Neuronal stem cell (in vitro differentiated cells): Measurements from ENCODE around the gene LSR.

Experiments used
- DNase-seq: peaks from one replicate; pipeline ENCODE4 v3.0.0-alpha.2; 2013; ENCODE audit warnings: low spot score
- H2AFZ ChIP-seq: one replicate; pipeline ENCODE4 v1.6.1; 2013; ENCODE audit warnings: mild to moderate bottlenecking, low read length, inconsistent platforms
- H2AK5ac ChIP-seq: 2 replicates; pipeline ENCODE4 v1.6.1; 2013; ENCODE audit warnings: low read depth, mild to moderate bottlenecking, inconsistent platforms, low read length, moderate library complexity, mixed read lengths
- H2BK120ac ChIP-seq: 2 replicates; pipeline ENCODE4 v1.6.1; 2013; ENCODE audit warnings: low read depth, mild to moderate bottlenecking, inconsistent platforms, low read length, moderate library complexity, mixed read lengths
- H2BK12ac ChIP-seq: one replicate; pipeline ENCODE4 v1.6.1; 2013; ENCODE audit warnings: low read length, inconsistent platforms
- H2BK15ac ChIP-seq: 2 replicates; pipeline ENCODE4 v1.6.1; 2013; ENCODE audit warnings: mild to moderate bottlenecking, low read length, inconsistent platforms, mixed read lengths
- H2BK5ac ChIP-seq: one replicate; pipeline ENCODE4 v1.6.1; 2013; ENCODE audit warnings: inconsistent platforms, mild to moderate bottlenecking, low read length, moderate library complexity
- H3K14ac ChIP-seq: one replicate; pipeline ENCODE4 v1.6.1; 2013; ENCODE audit warnings: low read length, inconsistent platforms
- H3K18ac ChIP-seq: 2 replicates; pipeline ENCODE4 v1.6.1; 2013; ENCODE audit warnings: low read length, inconsistent platforms
- H3K23ac ChIP-seq: 2 replicates; pipeline ENCODE4 v1.6.1; 2013; ENCODE audit warnings: low read depth, mild to moderate bottlenecking, mixed read lengths, low read length, inconsistent platforms; ENCODE audit not compliant: poor library complexity
- H3K27ac ChIP-seq: replicated peaks from 3 replicates; pipeline ENCODE4 v1.5.1; 2013; ENCODE audit warnings: low read length, inconsistent platforms
- H3K27me3 ChIP-seq, 3 experiments: 2 replicates each; pipeline ENCODE4 v1.6.1; 2013; ENCODE audit warnings: low read length in 3 of 3, mild to moderate bottlenecking in 2 of 3, inconsistent platforms in 1 of 3, low read depth in 1 of 3, mixed read lengths in 1 of 3, moderate library complexity in 1 of 3; ENCODE audit not compliant: control insufficient read depth in 3 of 3, insufficient read depth in 3 of 3
- H3K36me3 ChIP-seq, 2 donors: replicated peaks in 1 of 2; 2 replicates each; pipeline ENCODE4 v1.6.1; 2013; ENCODE audit warnings: low read length in 2 of 2; ENCODE audit not compliant: control insufficient read depth in 2 of 2, insufficient read depth in 2 of 2
- H3K4ac ChIP-seq: 2 replicates; pipeline ENCODE4 v1.6.1; 2013; ENCODE audit warnings: inconsistent platforms, mild to moderate bottlenecking, low read length, moderate library complexity
- H3K4me1 ChIP-seq, 2 donors: 1 replicate in 1 of 2; 2 replicates in 1 of 2; pipeline ENCODE4 v1.6.1; 2013; ENCODE audit warnings: low read length in 2 of 2, low read depth in 1 of 2; ENCODE audit not compliant: control insufficient read depth in 2 of 2, insufficient read depth in 1 of 2
- H3K4me2 ChIP-seq: one replicate; pipeline ENCODE4 v1.6.1; 2013; ENCODE audit warnings: mild to moderate bottlenecking, low read length, inconsistent platforms; ENCODE audit not compliant: insufficient read depth, poor library complexity, severe bottlenecking
- H3K4me3 ChIP-seq, 2 donors: 2 replicates each; pipeline ENCODE4 v1.5.1; 2013; ENCODE audit warnings: low read length in 2 of 2, mild to moderate bottlenecking in 2 of 2, inconsistent platforms in 1 of 2, moderate library complexity in 1 of 2
- H3K79me1 ChIP-seq: one replicate; pipeline ENCODE4 v1.6.1; 2013; ENCODE audit warnings: low read depth, mild to moderate bottlenecking, inconsistent platforms, low read length, moderate library complexity
- H3K9ac ChIP-seq: one replicate; pipeline ENCODE4 v1.6.1; 2013; ENCODE audit warnings: mild to moderate bottlenecking, low read depth, low read length, inconsistent platforms; ENCODE audit not compliant: poor library complexity
- H3K9me3 ChIP-seq, 2 donors: replicated peaks in 1 of 2; 2 replicates each; pipeline versions ENCODE3 to v1.6.1; 2013; ENCODE audit warnings: low read length in 2 of 2, mild to moderate bottlenecking in 2 of 2, inconsistent platforms in 1 of 2, low read depth in 1 of 2, mixed read lengths in 1 of 2, moderate library complexity in 1 of 2; ENCODE audit not compliant: control insufficient read depth in 2 of 2, insufficient read depth in 1 of 2
- H4K8ac ChIP-seq: one replicate; pipeline ENCODE4 v1.6.1; 2013; ENCODE audit warnings: low read depth, mild to moderate bottlenecking, inconsistent platforms, low read length, moderate library complexity
- H4K91ac ChIP-seq: one replicate; pipeline ENCODE4 v1.6.1; 2013; ENCODE audit warnings: low read length, low read depth, mild to moderate bottlenecking, inconsistent platforms; ENCODE audit not compliant: poor library complexity
- WGBS, 2 donors: extraction: QIAGEN DNeasy Blood & Tissue Kit; methylation state at CpG; one replicate each; pipeline ENCODE4 v1.1.7; 2013; ENCODE audit warnings: missing lambda C conversion rate in 2 of 2, mixed read lengths in 1 of 2; ENCODE audit not compliant: insufficient read length in 2 of 2, insufficient replicate concordance in 1 of 2; ENCODE audit errors: extremely low coverage in 2 of 2; 5-methylcytosine and 5-hydroxymethylcytosine counted together

LSR gene

GRCh38 chr19:35207391-35207871 is 41.4 kb upstream of the LSR start:
- Histone ChIP-seq H2AK5ac (no peak overlapping the region), H3K4me1 (peaks cover 3 to 6% of the 10 kb centered on the region in 2 donors), H4K8ac (no peak overlapping the region), H3K14ac (no peak overlapping the region), H3K4me2 (no peak overlapping the region), H3K79me1 (no peaks in the 10 kb centered on the region), H3K23ac (no peak overlapping the region), H2AFZ (no peak overlapping the region), H3K18ac (no peak overlapping the region), H2BK5ac (no peak overlapping the region), H3K27me3 (no peaks in the 10 kb centered on the region), H3K36me3 (no peaks in the 10 kb centered on the region), H2BK12ac (no peak overlapping the region), H3K9me3 (no peaks in the 10 kb centered on the region), H3K4me3 (no peak overlapping the region), H3K4ac (no peak overlapping the region), H4K91ac (no peak overlapping the region), H2BK120ac (no peak overlapping the region), H2BK15ac (no peak overlapping the region), H3K9ac (no peak overlapping the region), H3K27ac (no peak overlapping the region)
- no CpG with 5 or more reads among the region's 8 CpGs for WGBS, 2 donors
- no peak for DNase-seq

GRCh38 chr19:35208121-35208520 is 40.7 kb upstream of the LSR start:
- Histone ChIP-seq H3K4ac (no peak overlapping the region), H3K4me3 (no peak overlapping the region), H2AFZ (no peak overlapping the region), H3K9me3 (no peaks in the 10 kb centered on the region), H3K14ac (no peak overlapping the region), H2BK15ac (no peak overlapping the region), H3K4me2 (no peak overlapping the region), H2BK12ac (no peak overlapping the region), H3K9ac (no peak overlapping the region), H3K4me1 (peaks cover 2 to 4% of the 10 kb centered on the region in 2 donors), H2BK120ac (no peak overlapping the region), H3K36me3 (no peaks in the 10 kb centered on the region), H3K18ac (no peak overlapping the region), H4K91ac (no peak overlapping the region), H3K23ac (no peak overlapping the region), H3K27me3 (no peaks in the 10 kb centered on the region), H2AK5ac (no peak overlapping the region), H3K27ac (no peak overlapping the region), H4K8ac (no peak overlapping the region), H2BK5ac (no peak overlapping the region), H3K79me1 (no peaks in the 10 kb centered on the region)
- no CpG with 5 or more reads among the region's 8 CpGs for WGBS, 2 donors
- no peak for DNase-seq

GRCh38 chr19:35209646-35210045 is 39.2 kb upstream of the LSR start:
- no peak for DNase-seq
- Histone ChIP-seq H4K91ac (no peak overlapping the region), H3K27ac (no peak overlapping the region), H4K8ac (no peak overlapping the region), H2BK5ac (no peak overlapping the region), H3K36me3 (no peaks in the 10 kb centered on the region), H3K79me1 (no peaks in the 10 kb centered on the region), H3K4me2 (no peak overlapping the region), H2BK120ac (no peak overlapping the region), H3K9me3 (no peaks in the 10 kb centered on the region), H3K4me1 (no peaks in the 10 kb centered on the region), H3K18ac (no peak overlapping the region), H3K9ac (no peak overlapping the region), H2AK5ac (no peak overlapping the region), H3K4me3 (no peak overlapping the region), H3K23ac (no peak overlapping the region), H2BK15ac (no peak overlapping the region), H3K4ac (no peak overlapping the region), H3K27me3 (no peaks in the 10 kb centered on the region), H2AFZ (no peak overlapping the region), H3K14ac (no peak overlapping the region), H2BK12ac (no peak overlapping the region)
- no CpG with 5 or more reads among the region's 4 CpGs for WGBS, 2 donors

GRCh38 chr19:35211545-35212230 is 37.1 kb upstream of the LSR start:
- Histone ChIP-seq H3K4ac (no peak overlapping the region), H3K36me3 (no peaks in the 10 kb centered on the region), H3K79me1 (no peaks in the 10 kb centered on the region), H4K8ac (no peak overlapping the region), H2BK12ac (no peak overlapping the region), H3K4me2 (no peak overlapping the region), H4K91ac (no peak overlapping the region), H3K27ac (no peak overlapping the region), H3K4me3 (no peak overlapping the region), H2AK5ac (peak overlapping the region; percentile 53), H3K14ac (no peak overlapping the region), H2BK120ac (no peak overlapping the region), H3K9me3 (no peaks in the 10 kb centered on the region), H2AFZ (no peak overlapping the region), H3K4me1 (no peaks in the 10 kb centered on the region), H3K9ac (no peak overlapping the region), H3K23ac (no peak overlapping the region), H2BK15ac (no peak overlapping the region), H3K27me3 (no peaks in the 10 kb centered on the region), H3K18ac (no peak overlapping the region), H2BK5ac (no peak overlapping the region)
- DNase-seq = no peak
- WGBS, 2 donors = no CpG with 5 or more reads among the region's 7 CpGs
